GM12875 (cell line): Measurements from ENCODE around the gene ADAMTS7.
"Not testable (repeated sequence)": the region's sequence is repeated elsewhere in the genome, so short reads cannot be mapped to it uniquely, and the experiment has no call there.

Source experiments
- H3K4me3 ChIP-seq: one replicate; pipeline ENCODE4 v1.5.1; 2011; ENCODE audit warnings: low read depth, low read length, control low read depth
- TF ChIP-seq, protein P1 (sequence below): IDR thresholded peaks from 2 replicates; pipeline ENCODE4 v1.5.1; 2011; ENCODE audit warnings: low read depth, mild to moderate bottlenecking, control low read depth, inconsistent platforms, low read length, moderate library complexity, borderline replicate concordance; ENCODE audit not compliant: insufficient read depth

The ADAMTS7 gene

DNA sequence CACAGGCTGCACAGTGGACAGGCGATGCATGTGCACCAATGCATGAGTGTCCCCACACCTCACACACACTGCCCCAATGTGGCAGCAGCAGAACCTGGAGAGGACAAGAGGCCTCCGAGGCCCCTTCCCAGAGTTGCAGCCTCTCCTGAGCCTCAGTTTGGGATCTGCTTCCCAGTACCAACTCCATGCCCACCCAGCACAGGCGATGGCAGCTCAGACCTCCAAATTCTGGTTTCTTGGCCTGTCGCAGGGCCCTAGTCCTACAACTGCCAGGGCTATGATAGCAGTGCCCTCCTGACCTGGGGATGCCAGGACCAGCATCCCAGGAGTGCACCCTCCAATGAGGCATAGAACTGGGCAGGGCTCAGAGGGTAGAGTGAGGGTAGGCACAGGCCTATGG is 19.9 kb downstream of the ADAMTS7 start:
- no peak overlapping the region for H3K4me3 ChIP-seq
- TF ChIP-seq, protein P1, sequence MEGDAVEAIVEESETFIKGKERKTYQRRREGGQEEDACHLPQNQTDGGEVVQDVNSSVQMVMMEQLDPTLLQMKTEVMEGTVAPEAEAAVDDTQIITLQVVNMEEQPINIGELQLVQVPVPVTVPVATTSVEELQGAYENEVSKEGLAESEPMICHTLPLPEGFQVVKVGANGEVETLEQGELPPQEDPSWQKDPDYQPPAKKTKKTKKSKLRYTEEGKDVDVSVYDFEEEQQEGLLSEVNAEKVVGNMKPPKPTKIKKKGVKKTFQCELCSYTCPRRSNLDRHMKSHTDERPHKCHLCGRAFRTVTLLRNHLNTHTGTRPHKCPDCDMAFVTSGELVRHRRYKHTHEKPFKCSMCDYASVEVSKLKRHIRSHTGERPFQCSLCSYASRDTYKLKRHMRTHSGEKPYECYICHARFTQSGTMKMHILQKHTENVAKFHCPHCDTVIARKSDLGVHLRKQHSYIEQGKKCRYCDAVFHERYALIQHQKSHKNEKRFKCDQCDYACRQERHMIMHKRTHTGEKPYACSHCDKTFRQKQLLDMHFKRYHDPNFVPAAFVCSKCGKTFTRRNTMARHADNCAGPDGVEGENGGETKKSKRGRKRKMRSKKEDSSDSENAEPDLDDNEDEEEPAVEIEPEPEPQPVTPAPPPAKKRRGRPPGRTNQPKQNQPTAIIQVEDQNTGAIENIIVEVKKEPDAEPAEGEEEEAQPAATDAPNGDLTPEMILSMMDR = no peak

DNA sequence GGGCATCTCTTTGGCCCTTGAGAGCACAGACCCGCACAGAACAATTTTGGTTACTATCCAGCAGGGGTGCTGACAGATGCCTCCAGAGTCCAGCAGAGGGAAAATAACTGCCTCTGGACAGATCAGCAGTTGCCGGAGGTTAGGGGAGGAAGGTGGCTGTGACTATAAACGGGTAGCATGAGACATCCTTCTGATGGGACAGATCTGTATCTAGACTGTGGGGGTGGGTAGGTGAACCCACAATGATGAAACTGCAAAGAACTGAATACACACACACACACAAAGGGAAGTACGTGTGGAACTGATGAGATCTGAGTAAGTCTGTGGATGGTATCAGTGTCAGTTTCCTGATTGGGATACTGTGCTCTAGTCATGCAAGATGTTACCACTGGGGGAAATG is 21.2 kb downstream of the ADAMTS7 start:
- TF ChIP-seq, protein P1 = no peak
- H3K4me3 ChIP-seq = no peak overlapping the region

DNA sequence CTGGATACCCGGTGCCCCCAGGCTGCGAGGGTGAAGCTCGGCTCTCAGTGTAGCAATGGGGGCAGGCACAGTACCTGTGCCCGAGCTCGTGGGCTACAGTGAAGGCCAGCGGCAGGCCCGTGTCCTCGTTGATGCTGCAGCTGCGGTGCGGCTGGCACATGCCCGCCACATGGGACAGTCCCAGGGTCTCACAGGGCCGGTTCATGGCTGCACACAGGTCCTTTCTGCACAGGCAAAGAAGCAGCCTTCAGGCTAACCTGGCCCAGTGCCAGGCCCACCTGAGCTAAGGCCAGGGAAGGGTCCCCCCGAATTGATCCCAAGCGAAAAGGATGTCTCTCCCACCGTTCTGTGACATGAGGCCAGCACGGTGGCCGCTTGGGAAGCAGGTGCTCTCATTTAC is 21.6 kb downstream of the ADAMTS7 start:
- TF ChIP-seq, protein P1 = no peak

DNA sequence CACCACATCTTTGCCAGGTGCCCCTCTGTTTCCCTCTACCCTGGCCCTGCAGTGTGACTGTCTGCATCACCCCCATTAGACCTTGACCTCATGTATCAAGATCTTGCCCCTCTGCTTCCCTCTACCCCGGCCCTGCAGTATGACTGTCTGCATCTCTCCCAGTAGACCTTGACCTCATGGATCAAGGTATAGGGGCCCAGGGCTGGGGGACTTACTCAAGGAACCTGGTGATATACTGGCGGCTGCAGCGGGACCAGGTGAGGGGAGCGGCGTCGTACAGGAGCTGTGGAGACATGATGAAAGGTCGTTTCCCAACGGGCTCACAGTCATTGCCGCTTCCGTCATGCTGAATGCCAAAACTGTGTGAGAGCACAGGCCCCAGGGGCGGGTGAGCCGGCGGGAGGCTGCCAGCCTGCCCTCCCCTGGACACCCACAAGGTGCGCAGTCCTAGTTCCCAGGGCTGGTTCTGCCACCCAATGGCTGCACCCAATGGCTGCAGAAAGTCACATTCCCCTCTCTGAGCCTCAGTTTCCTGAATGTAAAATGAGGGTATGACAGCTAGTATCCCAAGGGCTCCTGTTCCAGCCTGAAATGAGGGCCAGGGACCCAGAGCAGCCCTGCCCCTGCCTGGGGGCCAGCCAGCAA is 23.1 kb downstream of the ADAMTS7 start:
- TF ChIP-seq, protein P1 = no peak
- no peak overlapping the region for H3K4me3 ChIP-seq

More for the DNA sequence above, 21.6 kb downstream of the ADAMTS7 start:
- no peak overlapping the region for H3K4me3 ChIP-seq

DNA sequence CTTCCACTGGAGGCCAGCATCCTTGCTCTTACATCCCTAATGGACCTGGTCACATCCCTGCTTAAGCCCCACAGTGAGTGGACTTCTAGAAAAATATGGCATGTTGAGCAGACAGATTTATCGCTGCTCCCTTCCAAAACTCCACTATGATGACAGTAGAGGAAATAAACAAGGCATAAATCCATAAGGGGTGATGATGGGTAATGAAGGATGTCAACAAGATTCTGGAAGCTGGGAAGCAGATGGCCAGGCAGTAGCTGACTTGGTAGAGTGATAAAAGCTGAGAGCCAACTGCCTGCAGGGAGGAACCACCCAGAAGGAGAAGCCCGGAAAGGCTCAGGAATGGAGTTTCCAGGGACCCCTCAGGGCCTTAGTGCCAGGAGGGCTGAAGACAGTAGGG is 28.9 kb downstream of the ADAMTS7 start:
- not testable (repeated sequence) for H3K4me3 ChIP-seq

DNA sequence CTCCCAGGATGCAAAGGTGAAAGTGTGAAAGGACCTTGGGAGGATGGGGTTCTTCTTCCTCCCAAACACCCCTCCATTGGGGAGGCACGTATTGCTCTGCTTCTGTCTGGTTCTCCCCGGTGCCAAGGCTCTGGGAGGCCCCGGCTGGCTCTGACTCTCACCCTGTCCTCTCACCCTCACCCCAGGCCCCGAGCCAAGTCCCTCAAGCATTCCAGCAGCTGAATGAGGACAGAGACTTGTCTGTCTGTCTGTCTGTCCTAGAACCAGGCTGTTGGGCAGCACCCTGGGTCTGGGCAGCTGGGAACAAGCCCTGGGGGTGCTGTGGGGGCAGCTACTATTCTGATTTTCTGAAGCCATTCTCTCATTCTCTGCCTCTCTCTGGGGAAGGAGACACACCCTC is 29.9 kb downstream of the ADAMTS7 start:
- not testable (repeated sequence) for H3K4me3 ChIP-seq

DNA sequence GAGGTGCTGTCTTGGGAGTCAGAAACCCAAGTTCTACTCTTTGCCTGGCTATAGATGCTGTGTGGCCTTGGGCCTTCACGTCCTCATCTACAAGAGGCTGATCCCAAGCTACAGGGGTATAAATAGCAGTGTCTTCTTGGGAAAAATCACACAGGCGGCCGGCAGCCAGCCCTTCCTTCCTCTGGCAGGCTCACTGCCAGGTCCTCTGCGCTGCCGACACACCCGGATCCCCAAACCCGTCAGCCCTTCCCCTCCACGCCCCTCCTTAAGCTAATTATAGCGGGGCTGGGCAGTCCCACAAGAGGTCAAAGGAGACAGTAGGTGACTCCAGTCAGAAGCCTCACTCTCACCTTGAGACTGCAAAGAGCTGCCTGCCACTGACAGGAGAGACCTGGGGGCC is 31.3 kb downstream of the ADAMTS7 start:
- not testable (repeated sequence) for H3K4me3 ChIP-seq

DNA sequence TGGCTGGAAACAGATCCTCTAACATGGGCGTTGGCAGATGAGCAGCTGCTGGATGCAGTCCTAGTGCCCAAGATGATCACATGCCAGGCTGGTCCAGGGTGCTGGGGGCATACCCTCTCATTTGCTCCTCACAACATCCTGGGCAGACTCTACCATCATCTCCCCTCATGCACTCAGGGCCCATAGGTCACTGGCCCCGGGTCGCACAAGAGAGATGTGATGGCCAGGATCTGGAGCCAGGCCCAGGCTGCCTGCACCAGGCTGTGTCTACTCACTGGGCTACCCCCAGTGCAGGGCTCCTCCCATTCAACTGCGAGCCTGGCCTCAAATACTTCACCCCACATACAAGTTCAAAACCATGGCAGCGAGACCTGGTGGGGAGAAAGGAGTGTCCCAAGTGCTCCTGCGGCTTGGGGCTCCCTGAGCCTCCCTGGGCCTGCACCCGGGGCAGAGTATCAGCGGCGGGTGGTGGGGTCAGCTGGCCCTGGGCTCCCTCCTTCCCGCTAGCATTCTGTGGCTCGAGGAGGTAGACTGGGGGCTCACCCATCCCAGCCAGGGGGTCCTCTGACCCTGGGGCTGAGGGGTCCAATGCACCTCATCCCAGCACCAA is 32.0 kb downstream of the ADAMTS7 start:
- not testable (repeated sequence) for H3K4me3 ChIP-seq

DNA sequence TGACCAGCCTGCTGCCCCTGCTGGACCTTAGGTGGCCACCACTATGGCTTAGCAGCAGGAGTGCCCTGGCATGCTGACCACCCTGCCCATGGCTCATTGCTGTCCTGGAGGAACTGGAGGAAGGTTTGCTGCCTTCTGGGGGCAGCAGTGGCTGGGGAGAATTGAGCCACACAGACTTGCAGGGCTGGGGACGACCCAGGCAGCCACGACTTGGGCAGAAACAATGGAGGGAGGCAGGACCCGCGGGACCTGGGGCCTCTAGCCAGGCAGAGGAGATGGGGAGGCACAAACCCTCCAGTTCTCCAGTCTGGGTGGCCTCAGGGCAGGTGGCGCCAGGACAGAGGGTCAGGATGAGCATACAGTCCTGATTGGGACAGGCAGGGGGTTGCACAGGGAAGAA is 32.8 kb downstream of the ADAMTS7 start:
- no peak overlapping the region for H3K4me3 ChIP-seq
- TF ChIP-seq, protein P1 = no peak

DNA sequence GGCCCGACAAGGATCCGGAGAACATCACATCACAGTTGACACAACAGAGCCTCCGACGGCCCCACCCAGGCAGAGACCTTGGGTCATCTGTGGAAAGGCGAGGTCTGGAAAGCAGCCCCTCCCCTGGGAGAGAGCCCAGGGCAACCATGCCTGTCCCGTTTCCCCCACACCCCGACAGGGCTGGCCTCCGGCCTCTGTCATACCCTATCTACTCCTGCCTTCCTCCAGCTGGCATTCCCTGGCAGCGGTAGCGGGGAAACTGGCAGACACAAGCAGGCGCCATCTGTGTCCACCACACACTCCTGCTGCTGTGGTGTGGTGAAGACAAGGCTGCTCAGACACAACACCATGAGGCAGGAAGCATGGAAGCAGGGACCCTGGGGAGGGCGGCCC is 33.3 kb downstream of the ADAMTS7 start:
- not testable (repeated sequence) for H3K4me3 ChIP-seq

DNA sequence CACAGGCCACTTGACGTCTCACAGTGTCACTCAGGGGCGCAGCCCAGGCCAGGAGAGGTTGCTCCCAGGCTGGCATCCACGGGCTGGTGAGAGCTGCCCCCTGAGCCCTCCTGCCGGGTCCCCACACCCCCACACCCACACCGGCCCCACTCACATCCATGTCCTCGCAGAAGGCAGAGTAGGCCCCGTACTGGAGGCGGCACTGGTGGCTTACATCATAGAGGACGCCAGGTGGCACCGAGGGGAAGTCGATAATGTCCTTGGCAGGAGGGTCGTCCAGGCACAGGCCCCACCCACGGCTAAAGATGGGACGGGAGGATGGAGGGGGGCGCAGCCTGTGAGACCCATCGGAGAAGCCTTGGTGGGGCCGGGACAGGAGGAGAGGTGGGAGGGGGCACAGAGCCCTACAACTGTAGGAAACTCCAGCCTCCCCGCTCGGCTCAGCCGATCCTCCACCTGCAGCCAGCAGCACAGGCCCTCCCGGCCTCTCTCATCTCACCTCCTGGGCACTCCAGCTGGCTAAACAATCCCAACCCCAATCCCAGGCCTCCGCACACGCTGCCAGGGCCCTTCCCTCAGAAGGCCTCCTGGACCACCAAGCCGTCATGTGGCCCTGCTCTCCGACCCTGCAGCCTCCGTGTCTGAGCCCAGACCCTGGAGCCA is 33.8 kb downstream of the ADAMTS7 start:
- H3K4me3 ChIP-seq = not testable (repeated sequence)

DNA sequence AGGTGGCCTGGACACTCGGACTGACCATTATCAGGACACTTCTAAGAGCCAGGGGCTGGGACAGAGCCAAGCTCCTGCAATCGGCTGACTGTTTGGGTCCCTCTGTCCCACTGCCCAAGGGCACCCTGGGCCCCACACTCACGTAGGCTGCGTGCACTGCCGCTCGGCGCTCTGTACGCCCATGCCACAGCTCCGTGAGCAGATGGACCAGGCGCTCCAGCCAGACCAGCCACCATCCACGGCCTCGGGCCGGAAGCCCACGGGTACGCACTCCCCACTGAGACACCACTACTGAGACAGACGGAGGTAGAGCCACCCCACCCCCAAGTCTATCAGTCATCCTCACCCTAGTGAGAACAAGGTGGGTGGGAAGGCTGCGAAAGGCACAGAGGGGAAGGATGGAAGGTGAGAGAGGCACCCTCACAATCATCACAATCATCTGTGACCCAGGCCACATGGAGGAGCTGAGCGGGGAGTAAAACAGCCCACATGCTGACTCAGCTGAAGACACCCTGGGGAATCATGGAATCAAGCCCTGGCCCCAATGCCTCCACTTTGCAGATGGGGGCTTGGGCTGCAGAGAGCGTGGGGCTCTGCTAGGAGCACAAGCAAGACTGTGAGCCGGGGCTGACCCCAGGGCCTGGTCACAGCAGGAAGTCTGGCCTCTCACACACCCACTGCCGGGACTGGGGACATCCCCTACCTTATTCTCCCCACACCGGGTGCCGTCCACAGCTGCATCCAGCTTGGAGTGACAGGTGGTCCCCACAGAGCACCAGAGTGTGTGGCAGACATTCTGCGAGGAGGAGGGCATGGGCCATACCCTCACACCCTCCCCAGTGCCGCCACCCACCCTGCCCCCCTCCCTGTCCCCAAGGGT is 35.0 kb downstream of the ADAMTS7 start:
- not testable (repeated sequence) for H3K4me3 ChIP-seq
